Karpas-422 (cell line): ENCODE measurements around the gene GID8. TPM values are rescaled to one million over a fixed set of nuclear protein-coding genes. Genes with fewer than 3 reads are reported as not detected.
"Not testable (repeated sequence)": the region's sequence is repeated elsewhere in the genome, so short reads cannot be mapped to it uniquely, and the experiment has no call there.

ENCODE experiments used
- DNase-seq: peaks from one replicate; pipeline ENCODE4 v3.0.0-alpha.2; 2015
- H2AFZ ChIP-seq: fragments of 200-600 bp; sonication (generic); 2 replicates; pipeline ENCODE4 v1.6.1; 2014; ENCODE audit warnings: antibody characterized with exemption, low read length, mixed read lengths
- H3K27ac ChIP-seq: fragments of 200-600 bp; sonication (generic); 2 replicates; pipeline ENCODE4 v1.5.1; 2014; ENCODE audit warnings: mild to moderate bottlenecking, low read length, moderate library complexity
- H3K27me3 ChIP-seq: fragments of 200-600 bp; sonication (generic); 2 replicates; pipeline ENCODE4 v1.6.1; 2014; ENCODE audit warnings: low read length, mixed read lengths
- H3K36me3 ChIP-seq: fragments of 200-600 bp; sonication (generic); 2 replicates; pipeline ENCODE4 v1.6.1; 2014; ENCODE audit warnings: low read length, mixed read lengths; ENCODE audit not compliant: insufficient read depth
- H3K4me1 ChIP-seq: fragments of 200-600 bp; sonication (generic); 2 replicates; pipeline ENCODE4 v1.6.1; 2014; ENCODE audit warnings: mild to moderate bottlenecking, low read length, mixed read lengths
- H3K4me2 ChIP-seq: fragments of 200-600 bp; sonication (generic); 2 replicates; pipeline ENCODE4 v1.6.1; 2014; ENCODE audit warnings: low read length, low read depth, mild to moderate bottlenecking; ENCODE audit not compliant: poor library complexity, severe bottlenecking
- H3K4me3 ChIP-seq: fragments of 200-600 bp; sonication (generic); 2 replicates; pipeline ENCODE4 v1.5.1; 2014; ENCODE audit warnings: mild to moderate bottlenecking, antibody characterized with exemption, low read length, mixed read lengths
- H3K79me2 ChIP-seq: fragments of 200-600 bp; sonication (generic); 2 replicates; pipeline ENCODE4 v1.6.1; 2014; ENCODE audit warnings: mild to moderate bottlenecking, low read length, mixed read lengths
- H3K9ac ChIP-seq: fragments of 200-600 bp; sonication (generic); 2 replicates; pipeline ENCODE4 v1.6.0; 2014; ENCODE audit warnings: low read length
- H3K9me2 ChIP-seq: fragments of 200-600 bp; sonication (generic), shearing (Covaris generic); replicated peaks from 2 replicates; pipeline ENCODE4 v1.6.0; 2014; ENCODE audit warnings: mild to moderate bottlenecking, low read length, moderate library complexity; ENCODE audit not compliant: insufficient read depth
- H3K9me3 ChIP-seq: fragments of 300-700, 200-600 bp; sonication (generic); 2 replicates; pipeline ENCODE4 v1.6.1; 2014; ENCODE audit warnings: low read length, mixed read lengths
- H4K20me1 ChIP-seq: fragments of 200-600 bp; sonication (generic); 2 replicates; pipeline ENCODE4 v1.6.1; 2014; ENCODE audit warnings: mild to moderate bottlenecking, antibody characterized with exemption, low read length, low read depth; ENCODE audit not compliant: insufficient read depth
- total RNA-seq: library from RNA; depleted of rRNA; stranded (reverse); fragments of >200 nt; shearing (Covaris generic); gene quantifications from 2 replicates; pipeline ENCODE4 v1.2.3, GENCODE V29; 2014; ENCODE audit warnings: low replicate concordance

The GID8 gene
- total RNA-seq, 1 experiment from 2014 or later: 31.3 TPM

GRCh38 chr20:62923059-62923668, 14.8 kb upstream of the GID8 start:
- peaks cover 95% of the 10 kb centered on the region for H3K79me2 ChIP-seq
- not testable (repeated sequence) for H3K9me2 ChIP-seq, H3K27me3 ChIP-seq, DNase-seq, H3K9me3 ChIP-seq, H3K9ac ChIP-seq, H3K4me3 ChIP-seq, H3K36me3 ChIP-seq, H2AFZ ChIP-seq, H3K27ac ChIP-seq
- H3K4me2 ChIP-seq: peak overlapping the region; percentile 94
- peaks cover 80% of the 10 kb centered on the region for H3K4me1 ChIP-seq
- H4K20me1 ChIP-seq: peaks cover 65% of the 10 kb centered on the region

DNA sequence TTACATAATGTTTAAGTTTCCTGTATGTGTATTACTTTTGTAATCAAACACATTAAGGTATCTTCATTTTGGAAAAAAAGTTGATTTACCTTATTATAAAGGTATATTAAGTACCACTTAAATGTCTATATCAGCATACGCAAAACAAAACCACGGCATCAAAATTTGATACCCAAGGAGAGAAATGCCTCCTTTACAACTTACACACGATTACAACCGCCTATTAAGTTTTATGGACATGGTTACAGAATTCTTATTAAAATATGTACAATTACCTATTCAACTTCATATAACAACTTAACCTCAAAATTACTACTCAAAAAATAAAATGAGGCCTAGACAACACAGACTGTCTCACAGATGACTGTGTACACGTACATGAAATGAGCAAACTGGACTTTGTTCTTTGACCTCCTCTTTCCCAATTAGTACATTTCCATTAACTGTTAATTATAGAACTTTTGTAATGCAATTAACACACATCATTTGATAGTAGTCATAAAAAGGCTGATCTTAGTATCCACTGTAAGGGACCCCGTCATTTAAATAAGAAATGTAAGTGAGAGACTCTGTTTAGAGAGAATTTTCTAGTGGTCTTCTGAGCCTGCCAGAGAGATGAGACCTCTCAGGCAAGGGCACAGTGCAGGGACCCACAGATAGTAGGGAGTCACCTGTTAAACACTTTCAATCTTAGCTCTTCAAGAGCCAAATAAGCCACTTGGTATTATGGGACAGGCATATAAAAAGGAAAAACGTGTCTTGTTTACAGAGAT, 14.1 kb upstream of the GID8 start:
- Histone ChIP-seq H3K4me2 (peak overlapping the region; percentile 94), H3K27me3 (no peaks in the 10 kb centered on the region), H3K4me1 (peaks cover 80% of the 10 kb centered on the region), H3K79me2 (peaks cover 95% of the 10 kb centered on the region), H3K9me3 (no peaks in the 10 kb centered on the region), H3K9me2 (no peaks in the 10 kb centered on the region), H4K20me1 (peaks cover 58% of the 10 kb centered on the region), H3K36me3 (no peaks in the 10 kb centered on the region), H3K4me3 (peak overlapping the region; percentile 97), H2AFZ (no peak overlapping the region), H3K27ac (peak overlapping the region; percentile 88; the same call in 1 of the 2 replicates), H3K9ac (peak overlapping the region; percentile 99)
- DNase-seq: no peak

GRCh38 chr20:62924442-62925075, 13.4 kb upstream of the GID8 start:
- peak overlapping the region; percentile 99 for H3K9ac ChIP-seq

DNA sequence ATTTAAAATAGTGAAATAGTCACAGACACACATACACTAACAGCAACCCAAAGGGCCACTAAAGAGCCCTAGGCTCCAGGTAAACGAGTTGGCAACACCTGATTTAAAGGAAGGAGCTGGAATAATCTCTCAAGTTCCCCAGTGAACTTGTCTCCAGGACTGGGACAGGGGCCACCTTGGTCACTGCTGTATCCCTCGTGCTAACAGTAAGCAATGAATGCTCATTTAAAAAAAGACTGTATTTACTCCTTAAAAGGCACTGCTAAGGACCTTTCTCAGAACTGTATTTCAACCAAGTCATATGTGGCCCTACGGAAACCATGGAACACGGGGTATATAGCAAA, 12.9 kb upstream of the GID8 start:
- H3K36me3 ChIP-seq: no peaks in the 10 kb centered on the region

More at GRCh38 chr20:62924442-62925075, 13.4 kb upstream of the GID8 start:
- Histone ChIP-seq H4K20me1 (peaks cover 51% of the 10 kb centered on the region), H3K4me1 (peaks cover 77% of the 10 kb centered on the region), H3K79me2 (peaks cover 94% of the 10 kb centered on the region), H3K4me2 (peak overlapping the region; percentile 94), H3K9me2 (no peaks in the 10 kb centered on the region), H3K27me3 (no peaks in the 10 kb centered on the region), H2AFZ (no peak overlapping the region), H3K4me3 (peak overlapping the region; percentile 97), H3K27ac (peak overlapping the region; percentile 88; the same call in 1 of the 2 replicates), H3K36me3 (no peaks in the 10 kb centered on the region), H3K9me3 (no peaks in the 10 kb centered on the region)
- DNase-seq: peak; percentile 55

GRCh38 chr20:62925420-62926228, 12.3 kb upstream of the GID8 start:
- no peak overlapping the region for H2AFZ ChIP-seq
- H3K4me3 ChIP-seq: peak overlapping the region; percentile 97
- peak overlapping the region; percentile 94 for H3K4me2 ChIP-seq
- H3K79me2 ChIP-seq: peaks cover 94% of the 10 kb centered on the region
- no peaks in the 10 kb centered on the region for H3K9me2 ChIP-seq
- no peaks in the 10 kb centered on the region for H3K27me3 ChIP-seq
- peak; percentile 81 for DNase-seq
- peaks cover 77% of the 10 kb centered on the region for H3K4me1 ChIP-seq
- no peaks in the 10 kb centered on the region for H3K36me3 ChIP-seq
- peak overlapping the region; percentile 88 for H3K27ac ChIP-seq
- H4K20me1 ChIP-seq: peaks cover 41% of the 10 kb centered on the region
- peak overlapping the region; percentile 99 for H3K9ac ChIP-seq
- H3K9me3 ChIP-seq: no peaks in the 10 kb centered on the region

More for the DNA sequence above, 12.9 kb upstream of the GID8 start:
- Histone ChIP-seq H3K4me2 (peak overlapping the region; percentile 94), H2AFZ (no peak overlapping the region), H3K79me2 (peaks cover 94% of the 10 kb centered on the region), H3K4me1 (peaks cover 77% of the 10 kb centered on the region), H3K27me3 (no peaks in the 10 kb centered on the region), H3K27ac (peak overlapping the region; percentile 88), H3K9ac (peak overlapping the region; percentile 99), H3K9me2 (no peaks in the 10 kb centered on the region), H3K9me3 (no peaks in the 10 kb centered on the region), H3K4me3 (peak overlapping the region; percentile 97), H4K20me1 (peaks cover 47% of the 10 kb centered on the region)
- DNase-seq: no peak

GRCh38 chr20:62926229-62927127, 11.5 kb upstream of the GID8 start, which contains the start of gene DIDO1:
Gene DIDO1 (minus strand): TSS chr20:62926505.
- Histone ChIP-seq H3K36me3 (no peaks in the 10 kb centered on the region), H2AFZ (no peak within 1 kb of the TSS), H3K9me3 (no peaks in the 10 kb centered on the region), H3K4me3 (peak within 1 kb of the TSS; percentile 97), H3K27me3 (no peaks in the 10 kb centered on the region), H3K4me1 (peaks cover 77% of the 10 kb centered on the region), H3K9ac (peak within 1 kb of the TSS; percentile 99), H3K9me2 (no peaks in the 10 kb centered on the region), H3K79me2 (peaks cover 94% of the 10 kb centered on the region), H3K27ac (peak within 1 kb of the TSS; percentile 88), H4K20me1 (peaks cover 33% of the 10 kb centered on the region), H3K4me2 (peak within 1 kb of the TSS; percentile 94)
- peak; percentile 95 for DNase-seq

DNA sequence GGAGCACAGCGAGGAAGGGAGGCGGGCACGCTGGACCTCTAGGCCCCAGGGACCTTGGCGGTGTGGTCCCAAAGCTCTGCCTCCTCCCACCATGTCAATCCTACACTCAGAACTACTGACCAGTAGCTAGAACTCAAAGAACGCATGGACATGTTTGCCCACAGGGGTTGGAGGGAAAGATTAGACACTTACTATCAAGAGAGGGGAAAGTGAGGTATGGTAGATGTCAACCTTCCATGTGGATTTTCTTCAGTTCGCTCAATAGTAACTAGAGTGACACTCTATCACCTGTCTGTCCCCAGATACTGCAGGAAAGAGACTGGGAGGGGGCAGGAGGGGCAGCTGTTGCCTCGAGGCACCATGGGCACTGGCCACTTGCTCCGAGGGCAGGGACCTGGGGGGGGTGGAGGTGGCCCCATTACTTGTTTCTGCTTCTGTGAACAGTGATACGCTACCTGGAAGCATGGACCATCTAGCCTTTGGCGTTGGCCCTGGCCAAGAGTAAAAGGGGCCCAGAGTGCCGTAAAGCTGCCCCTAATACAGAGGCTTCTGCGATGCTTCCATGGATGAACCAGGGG, 10.7 kb upstream of the GID8 start:
- Histone ChIP-seq H3K9me3 (no peaks in the 10 kb centered on the region), H3K4me3 (peak overlapping the region; percentile 97), H3K4me1 (peaks cover 80% of the 10 kb centered on the region), H3K9me2 (no peaks in the 10 kb centered on the region), H3K36me3 (no peaks in the 10 kb centered on the region), H4K20me1 (peaks cover 30% of the 10 kb centered on the region), H3K27ac (peak overlapping the region; percentile 62; the same call in 1 of the 2 replicates), H3K4me2 (peak overlapping the region; percentile 94), H3K79me2 (peaks cover 94% of the 10 kb centered on the region), H3K9ac (peak overlapping the region; percentile 99), H3K27me3 (no peaks in the 10 kb centered on the region), H2AFZ (no peak overlapping the region)
- DNase-seq: no peak
